Mesenchymal stem cell (in vitro differentiated cells and primary cell): ENCODE measurements around the gene NEDD4L.

Experiments
- DNase-seq: peaks from one replicate; pipeline ENCODE4 v3.0.0-alpha.2; 2013
- H2AFZ ChIP-seq: one replicate; pipeline ENCODE4 v1.6.1; 2013; ENCODE audit warnings: low read depth, mild to moderate bottlenecking, control low read depth, inconsistent platforms, low read length, moderate library complexity
- H2AK5ac ChIP-seq: 2 replicates; pipeline ENCODE4 v1.6.1; 2013; ENCODE audit warnings: low read length, moderate library complexity, mild to moderate bottlenecking, inconsistent platforms; ENCODE audit not compliant: severe bottlenecking
- H2BK120ac ChIP-seq: one replicate; pipeline ENCODE4 v1.6.1; 2013; ENCODE audit warnings: low read depth, mild to moderate bottlenecking, inconsistent platforms, low read length, moderate library complexity
- H2BK12ac ChIP-seq, 2 experiments: one replicate each; pipeline ENCODE4 v1.6.1; 2013; ENCODE audit warnings: inconsistent platforms in 2 of 2, low read length in 2 of 2, mild to moderate bottlenecking in 2 of 2, moderate library complexity in 2 of 2, control low read depth in 1 of 2
- H2BK15ac ChIP-seq: one replicate; pipeline ENCODE4 v1.6.1; 2013; ENCODE audit warnings: mild to moderate bottlenecking, low read depth, inconsistent platforms; ENCODE audit not compliant: poor library complexity, severe bottlenecking
- H2BK5ac ChIP-seq: 2 replicates; pipeline ENCODE4 v1.6.1; 2013; ENCODE audit warnings: low read depth, mild to moderate bottlenecking, low read length, control low read depth, inconsistent platforms; ENCODE audit not compliant: poor library complexity, severe bottlenecking
- H3K14ac ChIP-seq, 2 experiments: one replicate each; pipeline ENCODE4 v1.6.1; 2013; ENCODE audit warnings: inconsistent platforms in 2 of 2, low read length in 2 of 2, control low read depth in 1 of 2, mild to moderate bottlenecking in 1 of 2, moderate library complexity in 1 of 2
- H3K18ac ChIP-seq, 2 experiments: one replicate each; pipeline ENCODE4 v1.6.1; 2013; ENCODE audit warnings: inconsistent platforms in 2 of 2, low read length in 2 of 2, control low read depth in 1 of 2, low read depth in 1 of 2, mild to moderate bottlenecking in 1 of 2
- H3K23ac ChIP-seq, 2 experiments: one replicate each; pipeline ENCODE4 v1.6.1; 2013; ENCODE audit warnings: inconsistent platforms in 2 of 2, low read length in 2 of 2, mild to moderate bottlenecking in 2 of 2, moderate library complexity in 2 of 2, control low read depth in 1 of 2
- H3K27ac ChIP-seq: 2 replicates; pipeline ENCODE4 v1.5.1; 2013; ENCODE audit warnings: mild to moderate bottlenecking, moderate library complexity, low read length, control low read depth, inconsistent platforms; ENCODE audit not compliant: poor library complexity, severe bottlenecking
- H3K27me3 ChIP-seq, 2 experiments: 2 replicates each; pipeline versions ENCODE4 v1.6.1 to v1.7.0; 2013; ENCODE audit warnings: low read length in 2 of 2, mild to moderate bottlenecking in 2 of 2, moderate library complexity in 2 of 2, control low read depth in 1 of 2, inconsistent platforms in 1 of 2; ENCODE audit not compliant: control insufficient read depth in 1 of 2, insufficient read depth in 1 of 2
- H3K36me3 ChIP-seq, 2 experiments: 2 replicates each; pipeline versions ENCODE4 v1.6.1 to v1.7.0; 2013; ENCODE audit warnings: low read length in 2 of 2, control low read depth in 1 of 2, inconsistent platforms in 1 of 2, low read depth in 1 of 2, mild to moderate bottlenecking in 1 of 2; ENCODE audit not compliant: insufficient read depth in 2 of 2, control insufficient read depth in 1 of 2
- H3K4ac ChIP-seq, 2 experiments: one replicate each; pipeline ENCODE4 v1.6.1; 2013; ENCODE audit warnings: inconsistent platforms in 2 of 2, low read length in 2 of 2, mild to moderate bottlenecking in 2 of 2, moderate library complexity in 2 of 2, control low read depth in 1 of 2, low read depth in 1 of 2
- H3K4me1 ChIP-seq: 2 replicates; pipeline ENCODE4 v1.6.1; 2013; ENCODE audit warnings: low read depth, low read length, control low read depth; ENCODE audit not compliant: control insufficient read depth, insufficient read depth
- H3K4me2 ChIP-seq: 2 replicates; pipeline ENCODE4 v1.6.1; 2013; ENCODE audit warnings: low read length, mild to moderate bottlenecking, inconsistent platforms; ENCODE audit not compliant: poor library complexity, severe bottlenecking
- H3K4me3 ChIP-seq, 2 experiments: 2 replicates each; pipeline versions ENCODE4 v1.5.1 to v1.7.0; 2013; ENCODE audit warnings: low read length in 2 of 2, mild to moderate bottlenecking in 2 of 2, control low read depth in 1 of 2, low read depth in 1 of 2; ENCODE audit not compliant: insufficient read depth in 1 of 2
- H3K79me1 ChIP-seq: replicated peaks from 2 replicates; pipeline ENCODE4 v1.6.1; 2013; ENCODE audit warnings: mild to moderate bottlenecking, control low read depth, low read length, inconsistent platforms; ENCODE audit not compliant: poor library complexity, severe bottlenecking
- H3K9ac ChIP-seq: 2 replicates; pipeline ENCODE4 v1.7.0; 2013; ENCODE audit warnings: mild to moderate bottlenecking, low read length, moderate library complexity
- H3K9me3 ChIP-seq: 2 replicates; pipeline ENCODE4 v1.7.0; 2013; ENCODE audit warnings: mild to moderate bottlenecking, low read length; ENCODE audit not compliant: control insufficient read depth
- H4K8ac ChIP-seq: one replicate; pipeline ENCODE4 v1.6.1; 2013; ENCODE audit warnings: inconsistent platforms, mild to moderate bottlenecking, low read length, moderate library complexity
- H4K91ac ChIP-seq: one replicate; pipeline ENCODE4 v1.6.1; 2013; ENCODE audit warnings: mild to moderate bottlenecking, low read length, inconsistent platforms
- WGBS: methylation state at CpG from one replicate; pipeline ENCODE4 v1.1.7; 2013; ENCODE audit warnings: mixed read lengths; 5-methylcytosine and 5-hydroxymethylcytosine counted together

Gene NEDD4L

DNA sequence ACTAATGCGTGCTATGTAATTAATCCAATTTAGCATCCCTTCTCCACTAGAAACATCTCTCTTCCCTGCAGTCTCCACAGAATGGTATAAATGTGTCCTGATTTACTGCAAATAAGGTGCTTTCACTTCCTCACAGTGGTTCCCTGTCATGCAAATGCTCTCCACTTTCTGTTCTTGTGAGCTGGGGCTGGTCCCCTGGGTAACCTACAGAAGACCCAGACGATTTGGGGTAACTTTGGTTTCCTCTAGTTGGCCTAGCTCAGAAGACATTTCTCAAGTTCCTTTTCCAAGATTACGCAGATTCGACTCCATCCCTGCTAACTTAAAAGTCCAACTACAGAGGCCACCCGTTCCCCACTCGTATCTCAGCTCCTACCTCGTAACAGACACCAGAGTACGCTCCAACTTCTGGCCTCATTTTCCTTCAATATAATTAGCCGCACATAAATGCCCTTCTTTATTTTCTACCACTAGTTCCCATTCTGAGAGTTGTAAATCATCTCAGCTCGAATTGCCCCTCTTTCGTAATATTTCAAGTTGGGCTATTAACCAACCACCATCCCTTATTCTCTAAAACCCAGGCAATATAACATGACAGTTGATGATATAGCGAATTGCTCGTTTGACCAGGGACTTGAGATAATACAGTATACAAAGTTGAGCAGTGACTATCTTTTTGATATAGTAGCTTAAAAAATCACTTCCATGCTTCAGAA, 28.8 kb upstream of the NEDD4L start:
- H2AK5ac ChIP-seq = no peak overlapping the region
- no peak overlapping the region for H3K14ac ChIP-seq
- no peaks in the 10 kb centered on the region for H3K79me1 ChIP-seq
- DNase-seq = no peak
- peaks cover 14% of the 10 kb centered on the region for H3K9me3 ChIP-seq
- no peak overlapping the region for H2BK5ac ChIP-seq
- no peak overlapping the region for H4K8ac ChIP-seq
- no peaks in the 10 kb centered on the region for H3K4me1 ChIP-seq
- 80% methylated on average over 11 of the region's 13 CpGs for WGBS
- no peak overlapping the region for H2BK15ac ChIP-seq
- no peak overlapping the region for H3K18ac ChIP-seq
- H3K4ac ChIP-seq = no peak overlapping the region
- no peak overlapping the region for H3K4me3 ChIP-seq
- no peaks in the 10 kb centered on the region for H3K36me3 ChIP-seq
- no peak overlapping the region for H2AFZ ChIP-seq
- no peak overlapping the region for H4K91ac ChIP-seq
- H3K4me2 ChIP-seq = no peak overlapping the region
- H2BK120ac ChIP-seq = no peak overlapping the region
- H3K27ac ChIP-seq = no peak overlapping the region
- H3K9ac ChIP-seq = no peak overlapping the region
- H2BK12ac ChIP-seq = no peak overlapping the region
- no peaks in the 10 kb centered on the region for H3K27me3 ChIP-seq
- no peak overlapping the region for H3K23ac ChIP-seq

DNA sequence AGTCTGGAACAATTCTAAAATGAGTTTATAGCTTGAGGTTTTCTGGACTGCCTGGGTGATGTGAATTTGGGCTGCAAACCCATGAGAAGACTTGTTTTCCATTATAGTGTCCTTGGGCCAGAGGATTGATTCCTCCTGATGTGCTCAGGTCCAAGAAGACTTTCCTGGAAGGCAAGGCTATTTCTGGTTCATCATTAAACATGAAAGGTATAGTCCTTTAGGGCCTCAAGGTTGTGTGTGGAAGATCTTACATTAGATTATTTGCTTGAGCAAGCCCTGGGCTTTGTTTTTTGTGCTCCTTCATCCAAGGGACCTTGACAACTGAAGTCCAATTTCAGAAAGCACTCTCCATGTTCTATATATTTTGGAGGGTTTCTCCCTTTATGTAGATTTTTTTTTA, 26.8 kb upstream of the NEDD4L start:
- H3K23ac ChIP-seq = no peak overlapping the region

DNA sequence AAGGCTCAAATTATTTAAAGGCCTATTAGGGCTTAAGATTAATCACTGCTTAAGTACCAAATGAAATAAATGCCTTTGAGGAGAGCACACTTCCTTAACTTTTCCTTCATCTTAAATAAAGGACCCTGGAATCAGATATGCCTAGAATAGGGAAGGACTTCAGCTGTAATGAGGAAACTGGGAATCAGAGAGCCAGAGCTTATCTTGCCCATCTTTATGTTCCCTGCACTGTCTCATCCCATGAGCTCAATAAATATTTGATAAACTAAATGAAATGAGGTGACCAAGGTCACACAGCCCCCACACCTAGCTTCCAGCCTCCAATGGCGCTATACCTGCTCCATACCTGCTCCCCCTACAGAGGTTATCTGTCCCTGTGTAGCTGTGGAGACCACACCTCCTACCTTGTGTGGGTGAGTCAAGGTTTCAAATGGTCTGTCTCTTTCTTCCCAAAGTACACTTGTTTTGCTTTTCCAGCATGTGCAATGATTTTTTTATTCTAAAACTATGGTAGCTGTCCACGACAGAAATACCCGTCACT, 23.4 kb upstream of the NEDD4L start:
- Histone ChIP-seq H3K27me3 (no peaks in the 10 kb centered on the region), H3K4me3 (no peak overlapping the region), H2BK12ac (no peak overlapping the region), H2BK15ac (no peak overlapping the region), H2BK5ac (no peak overlapping the region), H3K4ac (no peak overlapping the region), H4K8ac (no peak overlapping the region), H3K4me1 (no peaks in the 10 kb centered on the region), H3K79me1 (no peaks in the 10 kb centered on the region), H3K18ac (no peak overlapping the region), H3K4me2 (no peak overlapping the region), H2AFZ (no peak overlapping the region), H3K27ac (no peak overlapping the region), H2BK120ac (no peak overlapping the region), H3K36me3 (no peaks in the 10 kb centered on the region), H3K9me3 (peaks cover 8% of the 10 kb centered on the region), H3K23ac (no peak overlapping the region), H2AK5ac (no peak overlapping the region), H3K9ac (no peak overlapping the region), H3K14ac (no peak overlapping the region), H4K91ac (no peak overlapping the region)
- no peak for DNase-seq
- 100% methylated on average over 2 of the region's 3 CpGs for WGBS

More for the DNA sequence above, 26.8 kb upstream of the NEDD4L start:
- Histone ChIP-seq H3K9me3 (peaks cover 14% of the 10 kb centered on the region), H3K9ac (no peak overlapping the region), H2AK5ac (no peak overlapping the region), H3K27me3 (no peaks in the 10 kb centered on the region), H3K14ac (no peak overlapping the region), H2BK120ac (no peak overlapping the region), H3K4me3 (no peak overlapping the region), H3K18ac (no peak overlapping the region), H3K79me1 (no peaks in the 10 kb centered on the region), H3K4me2 (no peak overlapping the region), H3K4ac (no peak overlapping the region), H4K91ac (no peak overlapping the region), H3K36me3 (no peaks in the 10 kb centered on the region), H4K8ac (no peak overlapping the region), H2BK15ac (no peak overlapping the region), H2AFZ (no peak overlapping the region), H3K27ac (no peak overlapping the region), H3K4me1 (no peaks in the 10 kb centered on the region), H2BK5ac (no peak overlapping the region), H2BK12ac (no peak overlapping the region)
- DNase-seq = no peak

DNA sequence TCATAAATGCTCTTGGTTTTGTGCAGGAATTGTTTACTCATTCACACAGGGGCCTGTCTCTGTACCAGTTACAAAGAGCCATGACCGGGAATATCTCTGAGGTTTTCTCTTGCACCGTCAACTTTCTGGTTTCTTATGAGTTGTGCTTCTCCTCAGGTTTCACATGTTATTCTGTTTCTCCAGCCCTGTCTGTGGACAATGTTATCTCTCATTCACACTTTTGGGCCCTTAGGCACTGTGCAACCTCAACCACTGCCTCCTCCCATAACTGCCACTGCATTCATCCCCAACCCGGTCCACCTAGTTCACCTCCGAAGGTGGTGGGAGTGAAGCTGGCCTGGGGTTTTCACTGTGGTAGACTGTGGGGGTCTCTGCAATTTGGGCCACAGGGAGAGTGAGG, 22.5 kb upstream of the NEDD4L start:
- Histone ChIP-seq H2BK15ac (no peak overlapping the region), H3K79me1 (no peaks in the 10 kb centered on the region), H2AFZ (no peak overlapping the region), H3K4me3 (no peak overlapping the region), H3K14ac (no peak overlapping the region), H3K27me3 (no peaks in the 10 kb centered on the region), H3K23ac (no peak overlapping the region), H3K9ac (no peak overlapping the region), H4K91ac (no peak overlapping the region), H3K4me1 (no peaks in the 10 kb centered on the region), H3K18ac (no peak overlapping the region), H4K8ac (no peak overlapping the region), H2BK120ac (no peak overlapping the region), H3K4me2 (no peak overlapping the region), H2BK12ac (no peak overlapping the region), H3K9me3 (no peaks in the 10 kb centered on the region), H2BK5ac (no peak overlapping the region), H3K4ac (no peak overlapping the region), H3K27ac (no peak overlapping the region), H2AK5ac (no peak overlapping the region), H3K36me3 (no peaks in the 10 kb centered on the region)
- 98% methylated on average over 4 of the region's 4 CpGs for WGBS
- DNase-seq = no peak
